Measurements from ENCODE around the gene EPN2. TPM values are rescaled to one million over a fixed set of nuclear protein-coding genes. Genes with fewer than 3 reads are reported as not detected.

Gene EPN2
- polyA plus RNA-seq, 1 donor from 2014 or later = 37.8 TPM

GRCh38 chr17:19269641-19270040 is 32.5 kb downstream of the EPN2 start:
- Histone ChIP-seq H3K36me3 (ENCODE audit: insufficient read depth, low read length) (no peaks in the 10 kb centered on the region), H3K4me2 (ENCODE audit: low read length) (no peak overlapping the region), H2AFZ (ENCODE audit: low read depth, low read length) (no peak overlapping the region), H3K9me3 (ENCODE audit: low read length) (no peaks in the 10 kb centered on the region), H3K27ac (ENCODE audit: low read length) (no peak overlapping the region), H3K79me2 (replicated peaks; ENCODE audit: insufficient read depth, low read length) (peaks cover 3% of the 10 kb centered on the region), H3K27me3 (ENCODE audit: insufficient read depth, low read depth, low read length) (no peaks in the 10 kb centered on the region), H4K20me1 (ENCODE audit: insufficient read depth) (no peaks in the 10 kb centered on the region), H3K9me2 (ENCODE audit: insufficient read depth, low read length) (no peaks in the 10 kb centered on the region), H3K4me3 (ENCODE audit: low read length) (no peak overlapping the region), H3F3A (ENCODE audit: insufficient read depth, low read length, poor library complexity, severe bottlenecking) (no peaks in the 10 kb centered on the region), H3K9ac (ENCODE audit: low read length) (no peak overlapping the region)
- TF ChIP-seq RAD21 (conservative IDR thresholded peaks at IDR 0.05) (no peak), CTCF (IDR thresholded peaks at IDR 0.05; ENCODE audit: poor library complexity, severe bottlenecking) (no peak), POLR2AphosphoS5 (IDR thresholded peaks at IDR 0.05) (no peak), EP300 (conservative IDR thresholded peaks at IDR 0.05; ENCODE audit: poor library complexity, severe bottlenecking) (no peak), MXI1 (conservative IDR thresholded peaks at IDR 0.05; ENCODE audit: poor library complexity, severe bottlenecking) (no peak), SMC3 (conservative IDR thresholded peaks at IDR 0.05; ENCODE audit: poor library complexity) (no peak), EZH2 (IDR thresholded peaks at IDR 0.05; ENCODE audit: borderline replicate concordance, insufficient read depth, low read length, poor library complexity, severe bottlenecking) (no peak), TAF1 (IDR thresholded peaks at IDR 0.05; ENCODE audit: low read depth) (no peak), REST (IDR thresholded peaks at IDR 0.05; ENCODE audit: borderline replicate concordance) (no peak)

GRCh38 chr17:19270347-19270703 is 33.2 kb downstream of the EPN2 start:
- Histone ChIP-seq H3K4me2 (ENCODE audit: low read length) (no peak overlapping the region), H3K79me2 (replicated peaks; ENCODE audit: insufficient read depth, low read length) (peaks cover 3% of the 10 kb centered on the region), H3K4me3 (ENCODE audit: low read length) (no peak overlapping the region), H3K27ac (ENCODE audit: low read length) (no peak overlapping the region), H3K27me3 (ENCODE audit: insufficient read depth, low read depth, low read length) (no peaks in the 10 kb centered on the region), H4K20me1 (ENCODE audit: insufficient read depth) (no peaks in the 10 kb centered on the region), H3K9ac (ENCODE audit: low read length) (no peak overlapping the region), H3K9me2 (ENCODE audit: insufficient read depth, low read length) (no peaks in the 10 kb centered on the region), H2AFZ (ENCODE audit: low read depth, low read length) (no peak overlapping the region), H3K36me3 (ENCODE audit: insufficient read depth, low read length) (no peaks in the 10 kb centered on the region), H3F3A (ENCODE audit: insufficient read depth, low read length, poor library complexity, severe bottlenecking) (no peaks in the 10 kb centered on the region), H3K9me3 (ENCODE audit: low read length) (no peaks in the 10 kb centered on the region)
- TF ChIP-seq SMC3 (conservative IDR thresholded peaks at IDR 0.05; ENCODE audit: poor library complexity) (no peak), TAF1 (IDR thresholded peaks at IDR 0.05; ENCODE audit: low read depth) (no peak), EP300 (conservative IDR thresholded peaks at IDR 0.05; ENCODE audit: poor library complexity, severe bottlenecking) (no peak), MXI1 (conservative IDR thresholded peaks at IDR 0.05; ENCODE audit: poor library complexity, severe bottlenecking) (no peak), REST (IDR thresholded peaks at IDR 0.05; ENCODE audit: borderline replicate concordance) (no peak), RAD21 (conservative IDR thresholded peaks at IDR 0.05) (no peak), CTCF (IDR thresholded peaks at IDR 0.05; ENCODE audit: poor library complexity, severe bottlenecking) (no peak), POLR2AphosphoS5 (IDR thresholded peaks at IDR 0.05) (no peak), EZH2 (IDR thresholded peaks at IDR 0.05; ENCODE audit: borderline replicate concordance, insufficient read depth, low read length, poor library complexity, severe bottlenecking) (no peak)
